Gastrocnemius medialis (tissue), 4 donors: ENCODE data around the gene VSTM2B. TPM values are rescaled to one million over a fixed set of nuclear protein-coding genes. Genes with fewer than 3 reads are reported as not detected.

Source experiments
- ATAC-seq, 2 donors: fragments of 150-250 bp; one replicate each; pipeline ENCODE4 v1.9.1; 2016
- DNase-seq, 2 donors: peaks; one replicate each; pipeline ENCODE4 v3.0.0-alpha.2; 2019
- H3K27ac ChIP-seq, 4 donors: fragments of 200-600 bp; sonication (generic); 1 replicate in 1 of 4; 2 replicates in 3 of 4; pipeline ENCODE4 v1.5.1; 2016 to 2018; ENCODE audit warnings: mild to moderate bottlenecking in 2 of 4, moderate library complexity in 1 of 4
- H3K27me3 ChIP-seq, 3 donors: fragments of 200-600 bp; sonication (generic) in 2 of 3; 1 replicate in 1 of 3; 2 replicates in 2 of 3; pipeline versions ENCODE4 v1.5.1 to v1.6.0; 2016 to 2019; ENCODE audit warnings: mild to moderate bottlenecking in 1 of 3, moderate library complexity in 1 of 3
- H3K36me3 ChIP-seq, 2 donors: fragments of 200-600 bp; sonication (generic) in 1 of 2; one replicate each; pipeline ENCODE4 v1.5.1; 2017 to 2018
- H3K4me1 ChIP-seq, 2 donors: fragments of 200-600 bp; sonication (generic) in 1 of 2; one replicate each; pipeline ENCODE4 v1.5.1; 2016 to 2017; ENCODE audit warnings: mild to moderate bottlenecking in 2 of 2
- H3K4me3 ChIP-seq, 4 donors: fragments of 200-600 bp; sonication (generic) in 3 of 4; 1 replicate in 1 of 4; 2 replicates in 3 of 4; pipeline ENCODE4 v1.5.1; 2016 to 2019; ENCODE audit warnings: mild to moderate bottlenecking in 2 of 4
- H3K9me3 ChIP-seq, 3 donors: fragments of 200-600 bp; sonication (generic) in 2 of 3; 1 replicate in 1 of 3; 2 replicates in 2 of 3; pipeline ENCODE4 v1.5.1; 2016 to 2019
- CTCF ChIP-seq, 5 experiments: fragments of 450-650 bp in 3 of 5; fragments of 200-600 bp in 2 of 5; sonication (generic) in 2 of 5; IDR thresholded peaks in 4 of 5; conservative IDR thresholded peaks in 1 of 5; 1 replicate in 4 of 5; 2 replicates in 1 of 5; pipeline ENCODE4 v1.5.1; 2016 to 2019; ENCODE audit warnings: antibody characterized with exemption in 5 of 5, mild to moderate bottlenecking in 3 of 5, moderate library complexity in 3 of 5
- POLR2A ChIP-seq, 2 donors: fragments of 450-650 bp; IDR thresholded peaks; one replicate each; pipeline ENCODE4 v1.6.1; 2017; ENCODE audit warnings: antibody characterized with exemption in 2 of 2, mild to moderate bottlenecking in 2 of 2, moderate library complexity in 2 of 2
- in situ Hi-C, 4 donors: fragments of 200-750 bp; cut with MboI; loops; one replicate each; pipeline versions ENCODE4 v1.15.0 to v1.8.0; 2017; ENCODE audit warnings: low sequenced_read_pairs in 4 of 4
- intact Hi-C: fragments of 100-400 bp; cut with DNase I; formaldehyde crosslinking; loops from one replicate; pipeline ENCODE4 v1.15.1; 2023; ENCODE audit warnings: low total_unique reads
- total RNA-seq, 4 donors: library from RNA; depleted of rRNA; stranded (reverse); fragments of >200 nt; gene quantifications; one replicate each; pipeline versions ENCODE4 v1.1.0 to v1.2.3, GENCODE V29; 2016

Gene VSTM2B
- total RNA-seq, 4 donors from 2014 or later = not detected

GRCh38 chr19:29526730-29527499 is 1.1 kb downstream of the VSTM2B start:
- TF ChIP-seq CTCF (IDR thresholded peaks at IDR 0.05 in 4 of 5, conservative IDR thresholded peaks at IDR 0.05 in 1 of 5) = no peak
- DNase-seq (no peak), ATAC-seq (no peak)
- in situ Hi-C loops = no loop called here
- no peaks in the 10 kb centered on the region for H3K36me3 ChIP-seq
- H3K27me3 ChIP-seq = peaks cover 62 to 71% (median 68%) of the 10 kb centered on the region in 3 donors
- no peaks in the 10 kb centered on the region for H3K9me3 ChIP-seq
- H3K4me3 ChIP-seq = no peak overlapping the region
- intact Hi-C loops = no loop called here
- H3K4me1 ChIP-seq = peaks cover 0 to 16% of the 10 kb centered on the region in 2 donors
- no peak overlapping the region for H3K27ac ChIP-seq

GRCh38 chr19:29527500-29528328 is 1.9 kb downstream of the VSTM2B start:
- Histone ChIP-seq H3K27me3 (peaks cover 67 to 71% (median 68%) of the 10 kb centered on the region in 3 donors), H3K9me3 (no peaks in the 10 kb centered on the region), H3K36me3 (no peaks in the 10 kb centered on the region), H3K4me3 (peak overlapping the region in 1 of 4 donors; percentile 27), H3K27ac (no peak overlapping the region), H3K4me1 (peaks cover 0 to 16% of the 10 kb centered on the region in 2 donors)
- intact Hi-C loops = no loop called here
- TF ChIP-seq CTCF (IDR thresholded peaks at IDR 0.05 in 4 of 5, conservative IDR thresholded peaks at IDR 0.05 in 1 of 5) = no peak
- no peak for TF ChIP-seq POLR2A (IDR thresholded peaks at IDR 0.05)
- in situ Hi-C loops = no loop called here
- ATAC-seq (no peak), DNase-seq (no peak)

- TF ChIP-seq POLR2A (IDR thresholded peaks at IDR 0.05) = no peak
- TF ChIP-seq CTCF (IDR thresholded peaks at IDR 0.05 in 4 of 5, conservative IDR thresholded peaks at IDR 0.05 in 1 of 5) = peak in 2 of 5 experiments; percentile 31 to 49
- H3K4me1 ChIP-seq = peaks cover 0 to 16% of the 10 kb centered on the region in 2 donors
- H3K27ac ChIP-seq = no peak overlapping the region
- no peaks in the 10 kb centered on the region for H3K9me3 ChIP-seq
- ATAC-seq (no peak), DNase-seq (no peak)
- peaks cover 67 to 71% (median 69%) of the 10 kb centered on the region in 3 donors for H3K27me3 ChIP-seq
- in situ Hi-C loops = no loop called here
- intact Hi-C loops = no loop called here
- no peaks in the 10 kb centered on the region for H3K36me3 ChIP-seq
- peak overlapping the region in 3 of 4 donors; percentile 0 to 34 (median 27) for H3K4me3 ChIP-seq
Observed at GRCh38 chr19:29528350-29528945, 2.7 kb downstream of the VSTM2B start.

- ATAC-seq (no peak), DNase-seq (no peak)
- no peaks in the 10 kb centered on the region for H3K36me3 ChIP-seq
- peaks cover 63 to 70% (median 65%) of the 10 kb centered on the region in 3 donors for H3K27me3 ChIP-seq
- in situ Hi-C loops (no loop called here), intact Hi-C loops (no loop called here)
- H3K27ac ChIP-seq = no peak overlapping the region
- peak overlapping the region in 1 of 4 donors; percentile 27 for H3K4me3 ChIP-seq
- H3K9me3 ChIP-seq = no peaks in the 10 kb centered on the region
- no peak for TF ChIP-seq CTCF (IDR thresholded peaks at IDR 0.05 in 4 of 5, conservative IDR thresholded peaks at IDR 0.05 in 1 of 5)
- peaks cover 0 to 16% of the 10 kb centered on the region in 2 donors for H3K4me1 ChIP-seq
Observed at GRCh38 chr19:29528946-29529645, 3.3 kb downstream of the VSTM2B start.
